Astrocyte of the spinal cord (primary cell): Measurements from ENCODE around the gene KIF5B.
"Not testable (repeated sequence)": the region's sequence is repeated elsewhere in the genome, so short reads cannot be mapped to it uniquely, and the experiment has no call there.

Experiments used
- DNase-seq: peaks from one replicate; pipeline ENCODE4 v3.0.0; 2011; ENCODE audit warnings: low read depth, low spot score
- H3K4me3 ChIP-seq: 2 replicates; pipeline ENCODE4 v1.5.1; 2011; ENCODE audit warnings: low read depth, mild to moderate bottlenecking, low read length, moderate library complexity
- CTCF ChIP-seq: IDR thresholded peaks from 2 replicates; pipeline ENCODE4 v1.5.1; 2012; ENCODE audit warnings: low read depth, mild to moderate bottlenecking, low read length, inconsistent platforms
- in situ Hi-C: cut with HindIII; loops from 2 replicates; pipeline ENCODE4 v1.10.0; 2017; ENCODE audit warnings: low sequenced_read_pairs

The KIF5B gene

DNA sequence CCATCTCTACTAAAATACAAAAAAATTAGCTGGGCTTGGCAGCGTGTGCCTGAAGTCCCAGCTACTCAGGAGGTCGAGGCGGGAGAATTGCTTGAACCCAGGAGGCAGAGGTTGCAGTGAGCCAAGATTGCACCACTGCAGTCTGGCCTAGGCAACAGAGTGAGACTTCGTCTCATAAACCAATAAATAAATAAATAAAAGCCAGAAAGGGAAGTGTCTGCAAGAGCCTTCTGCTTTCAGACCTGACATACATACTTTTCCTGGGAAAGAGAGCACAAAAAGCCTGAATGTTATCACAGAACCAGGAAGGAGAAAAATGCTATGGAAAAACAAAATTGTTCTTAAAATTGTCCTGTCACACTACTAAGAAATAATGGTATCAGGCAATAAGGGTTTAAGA is 4.1 kb upstream of the KIF5B start:
- TF ChIP-seq CTCF: no peak
- no peak for DNase-seq
- no peak overlapping the region for H3K4me3 ChIP-seq
- in situ Hi-C loops: no loop called here

DNA sequence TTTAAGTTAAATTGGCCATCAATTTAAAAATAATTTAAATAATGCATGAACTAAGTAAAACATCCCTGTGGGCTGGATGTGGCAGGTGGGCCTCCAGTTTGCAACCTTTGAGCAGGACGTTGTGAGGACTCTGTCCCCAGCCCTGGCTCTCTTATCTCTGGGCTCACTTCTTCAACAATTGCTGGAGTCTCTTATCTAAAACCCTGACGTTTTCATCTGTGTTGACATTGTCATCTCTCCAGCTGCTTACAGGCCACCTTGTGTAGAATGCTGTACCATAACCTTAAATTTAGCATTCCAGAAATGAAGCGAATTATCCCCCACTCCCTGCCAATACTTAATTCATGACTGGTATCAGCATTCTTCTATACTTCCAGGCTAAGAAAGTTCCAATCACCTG is 3.2 kb upstream of the KIF5B start:
- TF ChIP-seq CTCF: no peak
- in situ Hi-C loops: no loop called here
- DNase-seq: no peak
- H3K4me3 ChIP-seq: no peak overlapping the region

- peak overlapping the region; percentile 97 for H3K4me3 ChIP-seq
- no peak for TF ChIP-seq CTCF
- in situ Hi-C loops: no loop called here
- no peak for DNase-seq
Observed at GRCh38 chr10:32057036-32057372, 779 bp upstream of the KIF5B start.

- TF ChIP-seq CTCF: peak; percentile 7
- peak overlapping the region; percentile 97 for H3K4me3 ChIP-seq
- DNase-seq: peak; percentile 54
- in situ Hi-C loops: no loop called here
Observed at GRCh38 chr10:32055478-32056135, 618 bp downstream of the KIF5B start.

DNA sequence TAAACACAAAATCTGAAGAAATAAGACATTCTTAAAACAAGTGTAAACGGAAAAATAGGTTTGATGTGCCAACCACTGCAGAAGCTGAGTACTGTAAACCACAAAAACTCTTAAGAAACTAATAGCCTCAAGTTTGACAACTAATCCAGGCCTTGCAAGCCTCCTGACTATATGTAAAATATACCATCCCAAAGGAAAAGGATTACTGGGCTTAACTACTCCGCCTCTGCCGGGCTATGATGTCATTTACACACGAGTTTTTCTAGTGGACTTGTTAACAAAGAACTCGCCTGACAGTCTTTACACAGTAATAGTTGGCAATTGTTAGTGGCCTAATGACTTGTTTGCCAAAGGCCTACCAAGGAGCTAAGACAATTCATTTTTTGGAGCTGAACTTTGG is 2.1 kb downstream of the KIF5B start:
- in situ Hi-C loops: no loop called here
- peak overlapping the region; percentile 97 for H3K4me3 ChIP-seq
- no peak for TF ChIP-seq CTCF
- DNase-seq: peak; percentile 63

- H3K4me3 ChIP-seq: peak overlapping the region; percentile 97
- DNase-seq, in situ Hi-C loops: not testable (repeated sequence)
Observed at GRCh38 chr10:32053392-32053791, 2.8 kb downstream of the KIF5B start.

DNA sequence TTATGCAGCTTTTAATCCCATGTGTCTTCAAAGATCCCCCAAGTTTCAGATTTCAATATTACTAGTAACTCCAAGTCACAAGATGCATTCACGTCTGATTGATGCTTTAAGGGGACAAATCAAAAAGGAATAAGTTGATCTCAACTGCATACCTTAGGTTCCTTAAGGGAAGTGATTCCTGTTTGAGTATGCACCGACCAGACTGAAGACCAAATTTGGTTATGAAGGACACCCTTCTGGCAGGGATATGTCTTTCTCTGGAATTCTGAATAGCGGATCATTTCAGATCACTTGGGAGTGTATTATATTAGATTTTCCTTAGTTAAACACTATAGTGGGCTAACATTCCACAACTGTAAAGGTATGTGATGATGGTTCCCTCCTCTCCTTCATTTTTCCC is 4.3 kb downstream of the KIF5B start:
- DNase-seq: peak; percentile 20
- no peak overlapping the region for H3K4me3 ChIP-seq
- TF ChIP-seq CTCF: no peak
- in situ Hi-C loops: no loop called here
